WTC11 (cell line): ENCODE data around the gene RUNX1. TPM values are rescaled to one million over a fixed set of nuclear protein-coding genes. Genes with fewer than 3 reads are reported as not detected.

Experiments
- ATAC-seq: fragments of 200-7000 bp; cut with Tn5 transposase; 2 replicates; pipeline ENCODE4 v1.10.0; 2021; ENCODE audit warnings: mild to moderate bottlenecking, moderate library complexity
- CTCF ChIA-PET: fragments of 300-600 bp; sonication (Branson Sonifier 250); formaldehyde crosslinking; loops from one replicate; lab custom pipeline; 2021; ENCODE audit warnings: antibody characterized with exemption; lab: Charles Lee
- POLR2A ChIA-PET: fragments of 350-600 bp; sonication (Branson Sonifier 250); formaldehyde crosslinking; loops from one replicate; lab custom pipeline; 2021; ENCODE audit warnings: antibody characterized with exemption; lab: Charles Lee
- DNase-seq: peaks from one replicate; pipeline ENCODE4 v3.0.0; 2021; ENCODE audit warnings: low spot score
- H3K27ac Mint-ChIP-seq: 2 replicates; pipeline ENCODE4 v1.8.0; 2021; ENCODE audit warnings: mixed read lengths
- H3K27me3 Mint-ChIP-seq: 2 replicates; pipeline ENCODE4 v1.8.0; 2021; ENCODE audit warnings: low read depth, mild to moderate bottlenecking, moderate library complexity, mixed read lengths
- H3K36me3 Mint-ChIP-seq: 2 replicates; pipeline ENCODE4 v1.8.0; 2021; ENCODE audit warnings: mixed read lengths
- H3K4me1 Mint-ChIP-seq: 2 replicates; pipeline ENCODE4 v1.8.0; 2022; ENCODE audit warnings: mixed read lengths
- H3K4me3 Mint-ChIP-seq: 2 replicates; pipeline ENCODE4 v1.8.0; 2021; ENCODE audit warnings: mild to moderate bottlenecking, moderate library complexity, mixed read lengths
- H3K9me3 Mint-ChIP-seq: 2 replicates; pipeline ENCODE4 v1.8.0; 2021; ENCODE audit warnings: mixed read lengths
- EMX1 ChIP-seq: fragments of 250-450 bp; sonication (Bioruptor Pico); IDR thresholded peaks from 2 replicates; pipeline ENCODE4 v1.8.0; 2021; ENCODE audit warnings: mild to moderate bottlenecking
- ETV6 ChIP-seq: sonication (generic); formaldehyde crosslinking; IDR thresholded peaks from 2 replicates; pipeline ENCODE4 v1.8.1; 2022; ENCODE audit warnings: mild to moderate bottlenecking, missing genetic modification reagents
- FOXK1 ChIP-seq: sonication (generic); formaldehyde crosslinking; IDR thresholded peaks from 2 replicates; pipeline ENCODE4 v1.8.0; 2022; ENCODE audit warnings: mild to moderate bottlenecking, moderate library complexity, missing genetic modification reagents
- GABPB1 ChIP-seq: sonication (generic); formaldehyde crosslinking; IDR thresholded peaks from 2 replicates; pipeline ENCODE4 v1.8.1; 2023; ENCODE audit warnings: mild to moderate bottlenecking, missing genetic modification reagents
- HMGA2 ChIP-seq: fragments of 250-450 bp; sonication (Bioruptor Pico); IDR thresholded peaks from 2 replicates; pipeline ENCODE4 v1.4.0; 2021; ENCODE audit warnings: mild to moderate bottlenecking, moderate library complexity
- JAZF1 ChIP-seq: fragments of 250-450 bp; sonication (Bioruptor Pico); IDR thresholded peaks from 2 replicates; pipeline ENCODE4 v1.9.0; 2021; ENCODE audit warnings: moderate library complexity, mild to moderate bottlenecking, inconsistent platforms
- MYBL2 ChIP-seq: sonication (generic); formaldehyde crosslinking; IDR thresholded peaks from 2 replicates; pipeline ENCODE4 v1.8.1; 2023; ENCODE audit warnings: mild to moderate bottlenecking, moderate library complexity, missing genetic modification reagents
- NR2C2 ChIP-seq: sonication (generic); formaldehyde crosslinking; IDR thresholded peaks from 2 replicates; pipeline ENCODE4 v1.8.0; 2022; ENCODE audit warnings: mild to moderate bottlenecking, missing genetic modification reagents
- RELA ChIP-seq: sonication (generic); formaldehyde crosslinking; IDR thresholded peaks from 2 replicates; pipeline ENCODE4 v1.8.1; 2022; ENCODE audit warnings: missing genetic modification reagents, mild to moderate bottlenecking, borderline replicate concordance
- SMAD4 ChIP-seq: sonication (generic); formaldehyde crosslinking; IDR thresholded peaks from 2 replicates; pipeline ENCODE4 v1.8.0; 2022; ENCODE audit warnings: mild to moderate bottlenecking, missing genetic modification reagents
- TP53 ChIP-seq: sonication (generic); formaldehyde crosslinking; IDR thresholded peaks from 2 replicates; pipeline ENCODE4 v1.8.1; 2023; ENCODE audit warnings: mild to moderate bottlenecking, missing genetic modification reagents
- ZBTB21 ChIP-seq: sonication (generic); formaldehyde crosslinking; IDR thresholded peaks from 2 replicates; pipeline ENCODE4 v1.8.1; 2023; ENCODE audit warnings: mild to moderate bottlenecking, missing genetic modification reagents, borderline replicate concordance
- ZNF232 ChIP-seq: sonication (generic); formaldehyde crosslinking; IDR thresholded peaks from 2 replicates; pipeline ENCODE4 v1.8.0; 2022; ENCODE audit warnings: mild to moderate bottlenecking, missing genetic modification reagents
- ZNF423 ChIP-seq: fragments of 250-450 bp; sonication (Bioruptor Pico); IDR thresholded peaks from 2 replicates; pipeline ENCODE4 v2.1.2; 2022; ENCODE audit warnings: mild to moderate bottlenecking, moderate library complexity
- total RNA-seq: library from RNA; stranded (reverse); gene quantifications from 3 replicates; pipeline ENCODE4 v1.2.3, GENCODE V29; 2021
- TF ChIP-seq, protein P1 (sequence below): sonication (generic); formaldehyde crosslinking; IDR thresholded peaks from 2 replicates; pipeline ENCODE4 v1.8.1; 2022; ENCODE audit warnings: low read depth, mild to moderate bottlenecking, moderate library complexity, missing genetic modification reagents, borderline replicate concordance
- TF ChIP-seq, protein P2 (sequence below): sonication (generic); formaldehyde crosslinking; IDR thresholded peaks from 2 replicates; pipeline ENCODE4 v1.8.0; 2022; ENCODE audit warnings: mild to moderate bottlenecking, missing genetic modification reagents
- TF ChIP-seq, protein P3 (sequence below): fragments of 250-450 bp; sonication (Bioruptor Pico); conservative IDR thresholded peaks from 2 replicates; pipeline ENCODE4 v1.9.0; 2021; ENCODE audit warnings: mild to moderate bottlenecking
- TF ChIP-seq, protein P4 (sequence below): sonication (generic); formaldehyde crosslinking; IDR thresholded peaks from 2 replicates; pipeline ENCODE4 v1.8.0; 2022; ENCODE audit warnings: mild to moderate bottlenecking, missing genetic modification reagents
- TF ChIP-seq, protein P5 (sequence below): sonication (generic); formaldehyde crosslinking; IDR thresholded peaks from 2 replicates; pipeline ENCODE4 v1.8.1; 2023; ENCODE audit warnings: mild to moderate bottlenecking, moderate library complexity, missing genetic modification reagents
- TF ChIP-seq, protein P6 (sequence below): sonication (generic); formaldehyde crosslinking; conservative IDR thresholded peaks from 2 replicates; pipeline ENCODE4 v1.8.1; 2022; ENCODE audit warnings: mild to moderate bottlenecking, missing genetic modification reagents

RUNX1 gene
- total RNA-seq, 1 experiment from 2014 or later: 2.2 TPM

DNA sequence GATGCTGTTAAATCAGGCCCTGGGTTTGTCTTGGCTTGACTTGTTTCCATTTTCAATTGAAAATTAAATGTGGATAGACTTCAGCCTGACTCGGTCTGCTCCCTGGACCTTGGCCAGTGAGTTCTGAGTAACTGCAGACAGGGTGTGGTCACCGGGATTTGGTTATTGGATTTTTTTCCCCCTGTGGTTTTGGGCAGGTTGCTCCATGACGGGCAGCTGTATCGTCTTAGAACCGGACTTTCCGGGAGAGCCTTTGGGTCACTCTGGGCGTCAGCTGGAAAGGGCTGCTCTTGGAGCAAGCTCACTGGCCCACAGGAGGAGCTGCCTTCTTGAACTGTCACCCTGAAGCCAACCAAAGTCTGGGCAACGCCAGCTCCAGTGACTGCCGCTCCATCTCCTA lies 305.3 kb downstream of the RUNX1 start:
- ATAC-seq: no peak
- Mint-ChIP-seq H3K4me1 (peaks cover 3% of the 10 kb centered on the region; the same call in 1 of the 2 replicates), H3K9me3 (peaks cover 3% of the 10 kb centered on the region; the same call in 1 of the 2 replicates), H3K27ac (no peak overlapping the region), H3K36me3 (no peaks in the 10 kb centered on the region), H3K4me3 (no peak overlapping the region), H3K27me3 (no peaks in the 10 kb centered on the region)
- no peak for DNase-seq
- ChIA-PET POLR2A (no interaction called here), CTCF (interaction anchor here (1.2 kb wide), 1 partner anchor 146 kb away, joined by 3 read pairs; no protein-coding TSS in a partner anchor)
- TF ChIP-seq HMGA2 (CRISPR knock-in tag): no peak
- TF ChIP-seq TP53 (CRISPR knock-in tag): no peak
- TF ChIP-seq EMX1 (CRISPR knock-in tag): no peak
- no peak for TF ChIP-seq FOXK1 (CRISPR knock-in tag)
- no peak for TF ChIP-seq ZNF232 (CRISPR knock-in tag)
- TF ChIP-seq ZBTB21 (CRISPR knock-in tag): no peak
- no peak for TF ChIP-seq NR2C2 (CRISPR knock-in tag)
- TF ChIP-seq, protein P1, sequence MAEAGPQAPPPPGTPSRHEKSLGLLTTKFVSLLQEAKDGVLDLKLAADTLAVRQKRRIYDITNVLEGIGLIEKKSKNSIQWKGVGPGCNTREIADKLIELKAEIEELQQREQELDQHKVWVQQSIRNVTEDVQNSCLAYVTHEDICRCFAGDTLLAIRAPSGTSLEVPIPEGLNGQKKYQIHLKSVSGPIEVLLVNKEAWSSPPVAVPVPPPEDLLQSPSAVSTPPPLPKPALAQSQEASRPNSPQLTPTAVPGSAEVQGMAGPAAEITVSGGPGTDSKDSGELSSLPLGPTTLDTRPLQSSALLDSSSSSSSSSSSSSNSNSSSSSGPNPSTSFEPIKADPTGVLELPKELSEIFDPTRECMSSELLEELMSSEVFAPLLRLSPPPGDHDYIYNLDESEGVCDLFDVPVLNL (CRISPR knock-in tag): no peak
- TF ChIP-seq, protein P2, sequence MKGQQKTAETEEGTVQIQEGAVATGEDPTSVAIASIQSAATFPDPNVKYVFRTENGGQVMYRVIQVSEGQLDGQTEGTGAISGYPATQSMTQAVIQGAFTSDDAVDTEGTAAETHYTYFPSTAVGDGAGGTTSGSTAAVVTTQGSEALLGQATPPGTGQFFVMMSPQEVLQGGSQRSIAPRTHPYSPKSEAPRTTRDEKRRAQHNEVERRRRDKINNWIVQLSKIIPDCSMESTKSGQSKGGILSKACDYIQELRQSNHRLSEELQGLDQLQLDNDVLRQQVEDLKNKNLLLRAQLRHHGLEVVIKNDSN (CRISPR knock-in tag): no peak
- TF ChIP-seq, protein P3, sequence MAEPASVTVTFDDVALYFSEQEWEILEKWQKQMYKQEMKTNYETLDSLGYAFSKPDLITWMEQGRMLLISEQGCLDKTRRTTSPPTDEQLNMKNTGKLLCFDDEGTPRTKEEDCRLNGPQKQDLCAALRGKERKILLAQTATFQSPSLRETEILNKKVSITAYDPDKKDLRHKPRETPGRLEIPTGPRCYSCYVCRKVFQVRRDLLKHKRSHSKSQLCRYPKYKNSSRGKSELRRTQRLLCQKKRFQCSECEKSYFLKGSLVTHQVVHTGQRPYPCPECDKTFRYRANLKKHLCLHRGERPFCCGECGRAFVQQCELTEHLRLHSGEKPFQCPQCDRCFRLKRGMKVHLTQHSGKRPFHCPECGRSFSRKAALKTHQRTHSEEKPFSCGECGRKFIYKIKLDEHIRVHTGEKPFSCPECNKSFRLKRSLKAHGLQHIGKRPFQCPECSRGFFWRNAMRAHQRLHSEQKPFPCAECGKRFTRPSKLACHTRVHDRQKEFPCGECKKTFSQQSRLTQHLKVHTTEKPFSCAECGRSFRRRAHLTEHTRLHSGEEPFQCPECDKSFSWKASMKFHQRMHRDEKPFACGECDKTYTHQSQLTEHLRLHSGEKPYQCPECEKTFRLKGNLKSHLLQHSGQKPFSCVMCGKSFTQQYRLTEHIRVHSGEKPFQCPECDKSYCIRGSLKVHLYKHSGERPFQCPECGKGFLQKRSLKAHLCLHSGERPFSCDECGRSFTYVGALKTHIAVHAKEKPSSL (CRISPR knock-in tag): no peak
- TF ChIP-seq GABPB1 (CRISPR knock-in tag): no peak
- TF ChIP-seq, protein P4, sequence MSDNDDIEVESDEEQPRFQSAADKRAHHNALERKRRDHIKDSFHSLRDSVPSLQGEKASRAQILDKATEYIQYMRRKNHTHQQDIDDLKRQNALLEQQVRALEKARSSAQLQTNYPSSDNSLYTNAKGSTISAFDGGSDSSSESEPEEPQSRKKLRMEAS (CRISPR knock-in tag): no peak
- TF ChIP-seq ETV6: no peak

DNA sequence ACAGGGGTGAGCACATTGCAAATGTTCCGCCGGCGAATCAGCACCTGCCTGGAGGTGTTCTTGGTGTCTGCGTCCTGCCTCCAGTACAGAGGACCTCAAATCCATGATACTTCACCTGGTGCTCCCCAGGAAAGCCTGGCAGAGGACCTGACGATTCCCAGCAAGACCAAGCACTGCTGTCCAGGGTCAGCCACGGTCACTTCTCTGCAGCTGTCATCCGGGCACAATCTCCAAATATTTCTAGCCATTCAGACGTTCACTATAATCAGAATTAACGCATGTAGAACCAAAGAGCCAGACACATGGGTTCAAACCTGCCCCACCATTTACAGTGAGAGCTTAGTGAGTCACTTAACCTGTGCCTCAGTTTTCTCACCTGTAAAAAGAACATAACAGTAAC lies 305.8 kb downstream of the RUNX1 start:
- no peaks in the 10 kb centered on the region for H3K36me3 Mint-ChIP-seq
- DNase-seq: no peak
- H3K4me3 Mint-ChIP-seq: no peak overlapping the region
- H3K4me1 Mint-ChIP-seq: peaks cover 3% of the 10 kb centered on the region; the same call in 1 of the 2 replicates
- H3K9me3 Mint-ChIP-seq: peaks cover 3% of the 10 kb centered on the region; the same call in 1 of the 2 replicates
- TF ChIP-seq, protein P5, sequence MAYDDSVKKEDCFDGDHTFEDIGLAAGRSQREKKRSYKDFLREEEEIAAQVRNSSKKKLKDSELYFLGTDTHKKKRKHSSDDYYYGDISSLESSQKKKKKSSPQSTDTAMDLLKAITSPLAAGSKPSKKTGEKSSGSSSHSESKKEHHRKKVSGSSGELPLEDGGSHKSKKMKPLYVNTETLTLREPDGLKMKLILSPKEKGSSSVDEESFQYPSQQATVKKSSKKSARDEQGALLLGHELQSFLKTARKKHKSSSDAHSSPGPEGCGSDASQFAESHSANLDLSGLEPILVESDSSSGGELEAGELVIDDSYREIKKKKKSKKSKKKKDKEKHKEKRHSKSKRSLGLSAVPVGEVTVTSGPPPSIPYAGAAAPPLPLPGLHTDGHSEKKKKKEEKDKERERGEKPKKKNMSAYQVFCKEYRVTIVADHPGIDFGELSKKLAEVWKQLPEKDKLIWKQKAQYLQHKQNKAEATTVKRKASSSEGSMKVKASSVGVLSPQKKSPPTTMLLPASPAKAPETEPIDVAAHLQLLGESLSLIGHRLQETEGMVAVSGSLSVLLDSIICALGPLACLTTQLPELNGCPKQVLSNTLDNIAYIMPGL (CRISPR knock-in tag): no peak
- TF ChIP-seq JAZF1 (CRISPR knock-in tag) (no peak), MYBL2 (no peak), RELA (CRISPR knock-in tag) (no peak), ZNF423 (CRISPR knock-in tag) (no peak), SMAD4 (CRISPR knock-in tag) (no peak)
- TF ChIP-seq, protein P6, sequence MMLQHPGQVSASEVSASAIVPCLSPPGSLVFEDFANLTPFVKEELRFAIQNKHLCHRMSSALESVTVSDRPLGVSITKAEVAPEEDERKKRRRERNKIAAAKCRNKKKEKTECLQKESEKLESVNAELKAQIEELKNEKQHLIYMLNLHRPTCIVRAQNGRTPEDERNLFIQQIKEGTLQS (CRISPR knock-in tag): no peak
- TF ChIP-seq, all 79 proteins: peak for 0
- no peak for ATAC-seq
- CTCF ChIA-PET: no interaction called here
- Mint-ChIP-seq H3K27ac (no peak overlapping the region), H3K27me3 (no peaks in the 10 kb centered on the region; the same call in 1 of the 2 replicates)
- POLR2A ChIA-PET: no interaction called here
